ENCODE data around the gene S100PBP. TPM values are rescaled to one million over a fixed set of nuclear protein-coding genes. Genes with fewer than 3 reads are reported as not detected.

S100PBP gene
- total RNA-seq, 2 donors from 2014 or later, result 44.3 to 46.1 TPM

GRCh38 chr1:32863218-32863880 is 45.9 kb downstream of the S100PBP start:
- DNase-seq (ENCODE audit: low spot score), result no peak
- H3K27me3 ChIP-seq (replicated peaks; ENCODE audit: insufficient read depth), result no peaks in the 10 kb centered on the region
- no peaks in the 10 kb centered on the region for H3K36me3 ChIP-seq
- no peak overlapping the region for H3K4me3 ChIP-seq
- H3K4me1 ChIP-seq (ENCODE audit: control insufficient read depth in 1 of 2, low read depth in 2 of 2), result peaks cover 41 to 78% of the 10 kb centered on the region in 2 donors
- no peaks in the 10 kb centered on the region for H3K9me3 ChIP-seq
- ATAC-seq (ENCODE audit: insufficient number of reproducible peaks, low FRiP score, low read depth), result no peak
- peak overlapping the region; percentile 62 to 72 for H3K27ac ChIP-seq
- TF ChIP-seq CTCF (IDR thresholded peaks at IDR 0.05), result no peak

- ATAC-seq (ENCODE audit: insufficient number of reproducible peaks, low FRiP score, low read depth), result no peak
Measured at GRCh38 chr1:32863881-32864245, 46.4 kb downstream of the S100PBP start.

GRCh38 chr1:32864375-32865019 is 47.0 kb downstream of the S100PBP start:
- Histone ChIP-seq H3K4me1 (ENCODE audit: control insufficient read depth in 1 of 2, low read depth in 2 of 2) (peaks cover 41 to 87% of the 10 kb centered on the region in 2 donors), H3K9me3 (no peaks in the 10 kb centered on the region), H3K4me3 (no peak overlapping the region), H3K27ac (peak overlapping the region; percentile 72 to 89), H3K36me3 (no peaks in the 10 kb centered on the region), H3K27me3 (replicated peaks; ENCODE audit: insufficient read depth) (no peaks in the 10 kb centered on the region)
- ATAC-seq (ENCODE audit: insufficient number of reproducible peaks, low FRiP score, low read depth), result no peak
- no peak for DNase-seq (ENCODE audit: low spot score)
- TF ChIP-seq CTCF (IDR thresholded peaks at IDR 0.05), result no peak

More at GRCh38 chr1:32863881-32864245, 46.4 kb downstream of the S100PBP start:
- Histone ChIP-seq H3K4me1 (ENCODE audit: control insufficient read depth in 1 of 2, low read depth in 2 of 2) (peaks cover 41 to 81% of the 10 kb centered on the region in 2 donors), H3K4me3 (no peak overlapping the region), H3K9me3 (no peaks in the 10 kb centered on the region), H3K27ac (peak overlapping the region; percentile 62 to 72), H3K36me3 (no peaks in the 10 kb centered on the region), H3K27me3 (replicated peaks; ENCODE audit: insufficient read depth) (no peaks in the 10 kb centered on the region)
- no peak for DNase-seq (ENCODE audit: low spot score)
- TF ChIP-seq CTCF (IDR thresholded peaks at IDR 0.05), result no peak

GRCh38 chr1:32865639-32866405 is 48.4 kb downstream of the S100PBP start:
- Histone ChIP-seq H3K9me3 (no peaks in the 10 kb centered on the region), H3K27me3 (replicated peaks; ENCODE audit: insufficient read depth) (no peaks in the 10 kb centered on the region), H3K36me3 (no peaks in the 10 kb centered on the region), H3K27ac (peak overlapping the region; percentile 72 to 89), H3K4me1 (ENCODE audit: control insufficient read depth in 1 of 2, low read depth in 2 of 2) (peaks cover 43 to 86% of the 10 kb centered on the region in 2 donors), H3K4me3 (peak overlapping the region; percentile 27)
- DNase-seq (ENCODE audit: low spot score) (no peak), ATAC-seq (ENCODE audit: insufficient number of reproducible peaks, low FRiP score, low read depth) (no peak)
- TF ChIP-seq CTCF (IDR thresholded peaks at IDR 0.05), result peak; percentile 13

GRCh38 chr1:32867151-32867550 is 49.7 kb downstream of the S100PBP start:
- peaks cover 32 to 85% of the 10 kb centered on the region in 2 donors for H3K4me1 ChIP-seq (ENCODE audit: control insufficient read depth in 1 of 2, low read depth in 2 of 2)
- no peaks in the 10 kb centered on the region for H3K27me3 ChIP-seq (replicated peaks; ENCODE audit: insufficient read depth)
- ATAC-seq (ENCODE audit: insufficient number of reproducible peaks, low FRiP score, low read depth) (no peak), DNase-seq (ENCODE audit: low spot score) (no peak)
- H3K4me3 ChIP-seq, result no peak overlapping the region
- H3K27ac ChIP-seq, result peak overlapping the region; percentile 59 to 72
- no peaks in the 10 kb centered on the region for H3K36me3 ChIP-seq
- no peaks in the 10 kb centered on the region for H3K9me3 ChIP-seq
- no peak for TF ChIP-seq CTCF (IDR thresholded peaks at IDR 0.05)

All from thoracic aorta (tissue), 2 donors.